Measurements from ENCODE around the gene NARF. TPM values are rescaled to one million over a fixed set of nuclear protein-coding genes. Genes with fewer than 3 reads are reported as not detected.

Gene NARF
- total and polyA plus RNA-seq, 2 experiments from 2014 or later = 43.9 to 91.8 TPM

DNA sequence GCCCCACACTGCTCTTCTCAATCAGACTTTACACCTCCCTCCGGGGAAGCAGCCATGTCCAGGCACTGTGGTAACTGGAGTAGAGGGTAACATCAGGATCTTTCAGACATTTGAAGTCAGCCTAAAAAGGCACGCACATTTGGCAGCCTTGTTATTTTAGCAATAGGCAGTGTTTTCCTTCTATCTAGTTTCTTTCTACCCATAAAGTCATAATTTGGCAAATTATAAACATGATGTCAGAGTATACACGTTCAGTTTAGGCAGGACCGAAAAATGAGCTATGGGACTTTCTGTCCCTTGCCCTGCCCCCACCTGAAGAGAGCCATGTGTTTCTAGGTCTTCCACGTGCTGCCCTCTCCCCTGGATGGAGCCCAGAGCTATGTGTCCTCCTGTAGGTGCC is 21.1 kb downstream of the NARF start:
- no peaks in the 10 kb centered on the region for H3K27me3 ChIP-seq
- no peak overlapping the region for H3K4me3 ChIP-seq
- H3K9me2 ChIP-seq (replicated peaks; ENCODE audit: insufficient read depth) = no peaks in the 10 kb centered on the region
- H2AFZ ChIP-seq = no peak overlapping the region
- no peaks in the 10 kb centered on the region for H3K4me1 ChIP-seq (ENCODE audit: insufficient read depth)
- no peak overlapping the region for H3K4me2 ChIP-seq
- DNase-seq (ENCODE audit: low spot score) = no peak
- H3K9me3 ChIP-seq (ENCODE audit: low read depth) = no peaks in the 10 kb centered on the region
- no peak overlapping the region for H3K27ac ChIP-seq
- H3K79me2 ChIP-seq = no peaks in the 10 kb centered on the region
- no peaks in the 10 kb centered on the region for H4K20me1 ChIP-seq (ENCODE audit: insufficient read depth, poor library complexity, severe bottlenecking)
- 92% methylated on average over 5 of the region's 5 CpGs for WGBS (ENCODE audit: low lambda C conversion rate, missing lambda C conversion rate)
- no peaks in the 10 kb centered on the region for H3K36me3 ChIP-seq (replicated peaks; ENCODE audit: insufficient read depth, low read depth)
- TF ChIP-seq EZH2 (IDR thresholded peaks at IDR 0.05; ENCODE audit: borderline replicate concordance) = no peak
- TF ChIP-seq, protein P1, sequence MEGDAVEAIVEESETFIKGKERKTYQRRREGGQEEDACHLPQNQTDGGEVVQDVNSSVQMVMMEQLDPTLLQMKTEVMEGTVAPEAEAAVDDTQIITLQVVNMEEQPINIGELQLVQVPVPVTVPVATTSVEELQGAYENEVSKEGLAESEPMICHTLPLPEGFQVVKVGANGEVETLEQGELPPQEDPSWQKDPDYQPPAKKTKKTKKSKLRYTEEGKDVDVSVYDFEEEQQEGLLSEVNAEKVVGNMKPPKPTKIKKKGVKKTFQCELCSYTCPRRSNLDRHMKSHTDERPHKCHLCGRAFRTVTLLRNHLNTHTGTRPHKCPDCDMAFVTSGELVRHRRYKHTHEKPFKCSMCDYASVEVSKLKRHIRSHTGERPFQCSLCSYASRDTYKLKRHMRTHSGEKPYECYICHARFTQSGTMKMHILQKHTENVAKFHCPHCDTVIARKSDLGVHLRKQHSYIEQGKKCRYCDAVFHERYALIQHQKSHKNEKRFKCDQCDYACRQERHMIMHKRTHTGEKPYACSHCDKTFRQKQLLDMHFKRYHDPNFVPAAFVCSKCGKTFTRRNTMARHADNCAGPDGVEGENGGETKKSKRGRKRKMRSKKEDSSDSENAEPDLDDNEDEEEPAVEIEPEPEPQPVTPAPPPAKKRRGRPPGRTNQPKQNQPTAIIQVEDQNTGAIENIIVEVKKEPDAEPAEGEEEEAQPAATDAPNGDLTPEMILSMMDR (IDR thresholded peaks at IDR 0.05; ENCODE audit: poor library complexity) = no peak
- no peak for TF ChIP-seq EZH2phosphoT487 (IDR thresholded peaks at IDR 0.05; ENCODE audit: low read depth, severe bottlenecking, unreplicated experiment)

DNA sequence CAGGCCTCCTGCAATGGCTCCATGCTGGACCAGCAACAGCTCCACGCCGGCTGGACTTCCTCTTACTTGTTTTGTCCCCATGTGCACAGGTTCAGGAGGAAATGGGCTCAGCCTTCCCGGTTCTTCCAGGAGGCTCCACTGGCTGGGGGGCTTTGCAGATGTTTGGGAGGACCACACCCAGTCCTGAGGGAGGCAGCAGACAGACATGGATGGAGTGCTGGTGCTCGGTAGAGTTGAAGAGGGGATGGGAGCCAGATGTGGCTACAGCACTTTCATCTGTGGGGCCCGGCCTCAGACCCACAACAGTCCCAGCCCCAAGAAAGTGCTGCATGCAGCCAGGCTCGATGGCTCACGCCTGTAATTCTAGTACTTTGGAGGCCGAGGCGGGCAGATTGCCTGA is 21.8 kb downstream of the NARF start:
- Histone ChIP-seq H3K9me3 (ENCODE audit: low read depth) (no peaks in the 10 kb centered on the region), H3K4me1 (ENCODE audit: insufficient read depth) (no peaks in the 10 kb centered on the region), H3K36me3 (replicated peaks; ENCODE audit: insufficient read depth, low read depth) (no peaks in the 10 kb centered on the region), H3K27ac (no peak overlapping the region), H2AFZ (no peak overlapping the region), H3K4me2 (no peak overlapping the region), H3K4me3 (no peak overlapping the region), H4K20me1 (ENCODE audit: insufficient read depth, poor library complexity, severe bottlenecking) (no peaks in the 10 kb centered on the region), H3K79me2 (no peaks in the 10 kb centered on the region), H3K9me2 (replicated peaks; ENCODE audit: insufficient read depth) (no peaks in the 10 kb centered on the region), H3K27me3 (no peaks in the 10 kb centered on the region)
- no peak for TF ChIP-seq EZH2 (IDR thresholded peaks at IDR 0.05; ENCODE audit: borderline replicate concordance)
- TF ChIP-seq, protein P1 (IDR thresholded peaks at IDR 0.05; ENCODE audit: poor library complexity) = no peak
- DNase-seq (ENCODE audit: low spot score) = no peak
- 94% methylated on average over 9 of the region's 9 CpGs for WGBS (ENCODE audit: low lambda C conversion rate, missing lambda C conversion rate)

DNA sequence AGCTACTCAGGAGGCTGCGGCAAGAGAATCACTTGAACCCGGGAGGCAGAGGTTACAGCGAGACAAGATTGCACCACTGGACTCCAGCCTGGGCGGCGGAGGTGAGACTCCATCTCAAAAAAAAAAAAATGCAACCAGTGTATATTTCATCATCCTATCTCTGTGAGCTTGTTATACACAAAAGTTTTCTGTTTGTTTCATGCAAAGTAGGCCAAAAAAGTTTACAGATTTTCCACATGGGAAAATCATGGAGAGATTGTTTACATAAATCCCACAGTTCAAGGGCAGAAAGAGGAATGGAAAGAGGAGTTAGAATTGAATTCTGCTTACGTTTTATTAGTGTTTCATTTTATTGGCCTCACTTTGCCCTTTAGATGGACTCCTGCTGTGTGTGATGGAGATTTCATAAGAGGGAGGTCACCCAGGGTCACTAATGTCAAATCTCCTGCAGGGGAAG is 24.7 kb downstream of the NARF start:
- Histone ChIP-seq H3K9me3 (ENCODE audit: low read depth) (no peaks in the 10 kb centered on the region), H3K4me3 (no peak overlapping the region), H3K36me3 (replicated peaks; ENCODE audit: insufficient read depth, low read depth) (no peaks in the 10 kb centered on the region), H3K9me2 (replicated peaks; ENCODE audit: insufficient read depth) (no peaks in the 10 kb centered on the region), H3K4me2 (no peak overlapping the region), H4K20me1 (ENCODE audit: insufficient read depth, poor library complexity, severe bottlenecking) (no peaks in the 10 kb centered on the region), H3K4me1 (ENCODE audit: insufficient read depth) (no peaks in the 10 kb centered on the region), H2AFZ (no peak overlapping the region), H3K79me2 (no peaks in the 10 kb centered on the region), H3K27ac (no peak overlapping the region), H3K27me3 (no peaks in the 10 kb centered on the region)
- 95% methylated on average over 6 of the region's 6 CpGs for WGBS (ENCODE audit: low lambda C conversion rate, missing lambda C conversion rate)
- TF ChIP-seq EZH2phosphoT487 (IDR thresholded peaks at IDR 0.05; ENCODE audit: low read depth, severe bottlenecking, unreplicated experiment) (no peak), EZH2 (IDR thresholded peaks at IDR 0.05; ENCODE audit: borderline replicate concordance) (no peak)
- TF ChIP-seq, protein P1 (IDR thresholded peaks at IDR 0.05; ENCODE audit: poor library complexity) = no peak
- no peak for DNase-seq (ENCODE audit: low spot score)

DNA sequence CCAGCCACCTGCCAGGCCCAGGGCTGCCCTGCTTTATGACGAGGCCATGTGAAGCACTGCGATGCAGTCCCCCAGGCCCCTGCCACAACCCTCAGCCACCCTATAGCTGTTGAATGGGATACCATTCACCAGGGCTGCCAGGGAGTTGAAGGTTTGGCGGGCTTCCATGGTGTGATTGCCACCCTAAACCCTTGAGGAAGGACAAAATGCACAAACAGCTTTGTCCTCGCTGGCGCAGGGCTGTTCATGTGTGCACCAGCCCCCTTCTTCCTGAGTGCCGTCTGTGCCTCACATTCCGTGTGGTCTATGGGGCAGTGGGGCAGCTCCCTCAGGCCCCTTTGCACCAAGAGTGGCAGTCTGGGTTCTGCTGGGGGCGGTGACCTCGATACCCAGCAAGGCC is 25.3 kb downstream of the NARF start:
- Histone ChIP-seq H3K9me3 (ENCODE audit: low read depth) (no peaks in the 10 kb centered on the region), H2AFZ (no peak overlapping the region), H3K9me2 (replicated peaks; ENCODE audit: insufficient read depth) (no peaks in the 10 kb centered on the region), H3K4me1 (ENCODE audit: insufficient read depth) (no peaks in the 10 kb centered on the region), H3K36me3 (replicated peaks; ENCODE audit: insufficient read depth, low read depth) (no peaks in the 10 kb centered on the region), H3K79me2 (no peaks in the 10 kb centered on the region), H4K20me1 (ENCODE audit: insufficient read depth, poor library complexity, severe bottlenecking) (no peaks in the 10 kb centered on the region), H3K4me2 (no peak overlapping the region), H3K27me3 (no peaks in the 10 kb centered on the region), H3K4me3 (no peak overlapping the region), H3K27ac (no peak overlapping the region)
- DNase-seq (ENCODE audit: low spot score) = no peak
- TF ChIP-seq, protein P1 (IDR thresholded peaks at IDR 0.05; ENCODE audit: poor library complexity) = no peak
- TF ChIP-seq EZH2phosphoT487 (IDR thresholded peaks at IDR 0.05; ENCODE audit: low read depth, severe bottlenecking, unreplicated experiment) (no peak), EZH2 (IDR thresholded peaks at IDR 0.05; ENCODE audit: borderline replicate concordance) (no peak)
- WGBS (ENCODE audit: low lambda C conversion rate, missing lambda C conversion rate) = 98% methylated on average over 9 of the region's 9 CpGs
